Osteoblast (primary cell): ENCODE measurements around the gene NOS2. TPM values are rescaled to one million over a fixed set of nuclear protein-coding genes. Genes with fewer than 3 reads are reported as not detected.
"Not testable (repeated sequence)": the region's sequence is repeated elsewhere in the genome, so short reads cannot be mapped to it uniquely, and the experiment has no call there.

Source experiments
- DNase-seq: peaks from one replicate; pipeline ENCODE4 v3.0.0; 2011; ENCODE audit warnings: low spot score, mixed read lengths; ENCODE audit not compliant: insufficient read length; ENCODE audit errors: missing footprints
- H2AFZ ChIP-seq: 2 replicates; pipeline ENCODE4 v1.6.0; 2011; ENCODE audit warnings: mild to moderate bottlenecking, low read length
- H3K27ac ChIP-seq: 2 replicates; pipeline ENCODE4 v1.5.1; 2011; ENCODE audit warnings: mild to moderate bottlenecking, low read depth, low read length, moderate library complexity
- H3K27me3 ChIP-seq: 2 replicates; pipeline ENCODE4 v1.6.0; 2012; ENCODE audit warnings: mild to moderate bottlenecking, control low read depth, inconsistent platforms, low read length, moderate library complexity; ENCODE audit not compliant: insufficient read depth
- H3K36me3 ChIP-seq: 2 replicates; pipeline ENCODE4 v1.5.1; 2011; ENCODE audit warnings: mild to moderate bottlenecking, low read length, control low read depth, moderate library complexity; ENCODE audit not compliant: insufficient read depth
- H3K4me1 ChIP-seq: 2 replicates; pipeline ENCODE4 v1.5.1; 2011; ENCODE audit warnings: mild to moderate bottlenecking, low read length, control low read depth, moderate library complexity; ENCODE audit not compliant: insufficient read depth
- H3K4me2 ChIP-seq: 2 replicates; pipeline ENCODE4 v1.6.0; 2011; ENCODE audit warnings: mild to moderate bottlenecking, low read length; ENCODE audit not compliant: insufficient read depth
- H3K4me3 ChIP-seq: fragments of 200-600 bp; sonication (generic); 3 replicates; pipeline ENCODE4 v1.5.1; 2012; ENCODE audit warnings: mild to moderate bottlenecking, low read length, inconsistent platforms; ENCODE audit not compliant: insufficient read depth
- H3K79me2 ChIP-seq: 2 replicates; pipeline ENCODE4 v1.6.0; 2012; ENCODE audit warnings: mild to moderate bottlenecking, low read length, control low read depth, inconsistent platforms; ENCODE audit not compliant: insufficient read depth
- H3K9me3 ChIP-seq: 2 replicates; pipeline ENCODE4 v1.5.1; 2011; ENCODE audit warnings: low read depth, low read length, control low read depth
- H4K20me1 ChIP-seq: 2 replicates; pipeline ENCODE4 v1.6.0; 2012; ENCODE audit warnings: mild to moderate bottlenecking, low read length, control low read depth; ENCODE audit not compliant: insufficient read depth
- CTCF ChIP-seq: IDR thresholded peaks from 2 replicates; pipeline ENCODE4 v1.5.1; 2011; ENCODE audit warnings: mild to moderate bottlenecking, low read depth, low read length, moderate library complexity; ENCODE audit errors: extremely low read depth
- total RNA-seq: library from RNA; depleted of rRNA; stranded (reverse); fragments of >200 nt; gene quantifications from 2 replicates; pipeline ENCODE4 v1.2.3, GENCODE V29; 2012

Gene NOS2
- total RNA-seq, 1 donor = not detected

- H4K20me1 ChIP-seq = no peaks in the 10 kb centered on the region
- H3K36me3 ChIP-seq = no peaks in the 10 kb centered on the region
- no peaks in the 10 kb centered on the region for H3K27me3 ChIP-seq
- no peaks in the 10 kb centered on the region for H3K79me2 ChIP-seq
- no peak overlapping the region for H3K27ac ChIP-seq
- no peak overlapping the region for H3K4me3 ChIP-seq
- DNase-seq = no peak
- H3K4me2 ChIP-seq = no peak overlapping the region
- TF ChIP-seq CTCF = no peak
- H3K9me3 ChIP-seq = no peaks in the 10 kb centered on the region
- H3K4me1 ChIP-seq = no peaks in the 10 kb centered on the region
- H2AFZ ChIP-seq = no peak overlapping the region
These were observed 40.8 kb downstream of the NOS2 start for GRCh38 chr17:27759528-27759927.

GRCh38 chr17:27756467-27757371, 43.6 kb downstream of the NOS2 start:
- Histone ChIP-seq H3K36me3 (no peaks in the 10 kb centered on the region), H3K27me3 (no peaks in the 10 kb centered on the region), H3K4me3 (no peak overlapping the region), H3K4me1 (no peaks in the 10 kb centered on the region), H3K9me3 (no peaks in the 10 kb centered on the region), H3K4me2 (no peak overlapping the region), H4K20me1 (no peaks in the 10 kb centered on the region), H3K79me2 (no peaks in the 10 kb centered on the region), H3K27ac (no peak overlapping the region), H2AFZ (no peak overlapping the region)
- TF ChIP-seq CTCF = peak; percentile 90
- peak; percentile 80 for DNase-seq

- Histone ChIP-seq H3K79me2 (no peaks in the 10 kb centered on the region), H3K9me3 (no peaks in the 10 kb centered on the region), H3K36me3 (no peaks in the 10 kb centered on the region), H3K27me3 (no peaks in the 10 kb centered on the region), H3K4me3 (no peak overlapping the region), H3K27ac (no peak overlapping the region), H4K20me1 (no peaks in the 10 kb centered on the region), H3K4me1 (no peaks in the 10 kb centered on the region), H3K4me2 (no peak overlapping the region), H2AFZ (no peak overlapping the region)
- DNase-seq = no peak
- no peak for TF ChIP-seq CTCF
These were observed 44.4 kb downstream of the NOS2 start for GRCh38 chr17:27755706-27756466.

- TF ChIP-seq CTCF = no peak
These were observed 45.8 kb downstream of the NOS2 start for GRCh38 chr17:27754549-27754948.

GRCh38 chr17:27753726-27754125, 46.6 kb downstream of the NOS2 start:
- not testable (repeated sequence) for H3K79me2 ChIP-seq, H3K4me1 ChIP-seq, H2AFZ ChIP-seq, H4K20me1 ChIP-seq, H3K36me3 ChIP-seq, H3K4me2 ChIP-seq, H3K4me3 ChIP-seq, DNase-seq, H3K9me3 ChIP-seq, H3K27me3 ChIP-seq, H3K27ac ChIP-seq

More at GRCh38 chr17:27754549-27754948, 45.8 kb downstream of the NOS2 start:
- no peaks in the 10 kb centered on the region for H3K27me3 ChIP-seq
- H3K4me3 ChIP-seq = no peak overlapping the region
- no peaks in the 10 kb centered on the region for H3K4me1 ChIP-seq
- no peaks in the 10 kb centered on the region for H3K36me3 ChIP-seq
- H3K79me2 ChIP-seq = no peaks in the 10 kb centered on the region
- peak; percentile 70 for DNase-seq
- H2AFZ ChIP-seq = no peak overlapping the region
- no peak overlapping the region for H3K4me2 ChIP-seq
- no peaks in the 10 kb centered on the region for H3K9me3 ChIP-seq
- no peaks in the 10 kb centered on the region for H4K20me1 ChIP-seq
- H3K27ac ChIP-seq = no peak overlapping the region
